Activated T-helper 2 cell treated with anti-CD3 and anti-CD28 coated beads, Interferon-gamma antibody, Interleukin-2, Interleukin-4, amounts not matched to agents 10 μg/mL and 5 μg/mL and 100 μg/mL, durations not matched to agents 14 hours and 24 hours and 36 hours (primary cell): ENCODE results near the gene MYBPHL. TPM values are rescaled to one million over a fixed set of nuclear protein-coding genes. Genes with fewer than 3 reads are reported as not detected.
A peak's percentile ranks its signal among the peaks of the same experiment; 100 is the strongest.

Experiments
- DNase-seq: peaks from one replicate; pipeline ENCODE4 v3.0.0; 2021; ENCODE audit warnings: low spot score
- H3K27ac Mint-ChIP-seq: one replicate; pipeline ENCODE4 v1.8.0; 2021; ENCODE audit warnings: mixed read lengths
- H3K27me3 Mint-ChIP-seq: one replicate; pipeline ENCODE4 v1.8.0; 2021; ENCODE audit warnings: low read depth, mixed read lengths
- H3K36me3 Mint-ChIP-seq: one replicate; pipeline ENCODE4 v1.8.0; 2021; ENCODE audit warnings: low read depth, mixed read lengths
- H3K4me1 Mint-ChIP-seq: one replicate; pipeline ENCODE4 v1.8.0; 2021; ENCODE audit warnings: low read depth, mixed read lengths
- H3K4me3 Mint-ChIP-seq: one replicate; pipeline ENCODE4 v1.8.0; 2021; ENCODE audit warnings: low read depth, mild to moderate bottlenecking, moderate library complexity, mixed read lengths
- H3K9me3 Mint-ChIP-seq: one replicate; pipeline ENCODE4 v1.8.0; 2021; ENCODE audit warnings: mixed read lengths
- intact Hi-C: fragments of 100-400 bp; cut with micrococcal nuclease; formaldehyde crosslinking; loops from one replicate; pipeline ENCODE4 v1.15.1; 2023
- total RNA-seq: library from RNA; stranded (reverse); gene quantifications from 2 replicates; pipeline ENCODE4 v1.2.3, GENCODE V29; 2022

MYBPHL gene
- total RNA-seq, 1 donor from 2014 or later = not detected

DNA sequence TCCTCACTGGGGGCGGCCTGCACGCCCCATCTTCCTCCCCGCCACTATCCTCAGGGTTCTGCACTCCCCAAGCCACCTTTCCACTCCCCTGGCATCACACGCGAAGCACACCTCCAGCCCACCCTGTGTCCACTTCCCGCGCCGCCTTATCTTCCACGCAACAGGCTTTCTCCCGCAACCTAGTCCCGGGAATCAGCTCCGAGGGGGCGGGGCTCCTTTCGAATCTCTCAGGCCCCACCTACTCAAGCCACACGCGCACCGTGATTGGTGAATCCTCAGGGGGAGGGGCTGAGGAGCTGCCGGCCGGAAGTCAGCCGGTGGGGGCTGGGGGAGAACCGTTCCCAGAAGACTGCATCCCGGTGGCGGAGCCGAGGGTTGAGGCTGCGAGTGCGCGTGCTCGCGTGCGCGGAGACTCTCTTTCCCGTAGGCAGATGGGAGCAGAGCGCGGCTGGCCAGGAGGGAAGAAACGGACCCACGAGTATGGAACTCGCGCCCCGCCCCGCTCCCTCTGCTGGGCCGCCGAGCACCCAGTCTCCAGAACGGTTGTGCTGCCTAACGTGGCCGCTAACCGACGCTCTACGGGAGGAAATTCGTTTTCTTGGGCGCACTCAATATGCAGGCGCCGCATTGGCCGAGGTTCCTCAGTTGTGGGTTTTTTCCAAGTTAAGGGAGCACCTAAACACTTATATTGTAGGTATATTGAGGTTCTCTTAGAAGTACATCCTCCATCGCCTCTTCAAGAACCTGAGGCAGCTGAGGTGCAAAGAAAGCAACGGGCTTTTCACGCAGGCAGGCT lies 23.7 kb downstream of the MYBPHL start, which contains the start of gene PSRC1:
PSRC1 (minus strand) TSS at position 194 of the 796 bp plus-strand sequence.
- peaks cover 13% of the 10 kb centered on the region for H3K36me3 Mint-ChIP-seq
- H3K27me3 Mint-ChIP-seq = peaks cover 3% of the 10 kb centered on the region
- H3K9me3 Mint-ChIP-seq = no peaks in the 10 kb centered on the region
- H3K4me3 Mint-ChIP-seq = peak within 1 kb of the TSS; percentile 93
- peaks cover 21% of the 10 kb centered on the region for H3K4me1 Mint-ChIP-seq
- intact Hi-C loops = no loop called here
- DNase-seq = peak; percentile 87
- peak within 1 kb of the TSS; percentile 79 for H3K27ac Mint-ChIP-seq

GRCh38 chr1:109282497-109282951 lies 24.3 kb downstream of the MYBPHL start:
- Mint-ChIP-seq H3K9me3 (no peaks in the 10 kb centered on the region), H3K4me3 (peak overlapping the region; percentile 93), H3K27ac (peak overlapping the region; percentile 79), H3K36me3 (peaks cover 13% of the 10 kb centered on the region), H3K4me1 (peaks cover 22% of the 10 kb centered on the region), H3K27me3 (peaks cover 3% of the 10 kb centered on the region)
- DNase-seq = no peak
- intact Hi-C loops = no loop called here

- Mint-ChIP-seq H3K4me1 (peaks cover 27% of the 10 kb centered on the region), H3K9me3 (no peaks in the 10 kb centered on the region), H3K27me3 (peaks cover 2% of the 10 kb centered on the region), H3K4me3 (peak overlapping the region; percentile 93), H3K27ac (no peak overlapping the region), H3K36me3 (peaks cover 13% of the 10 kb centered on the region)
- intact Hi-C loops = no loop called here
- DNase-seq = no peak
These were observed 24.9 kb downstream of the MYBPHL start for GRCh38 chr1:109281680-109282496.

DNA sequence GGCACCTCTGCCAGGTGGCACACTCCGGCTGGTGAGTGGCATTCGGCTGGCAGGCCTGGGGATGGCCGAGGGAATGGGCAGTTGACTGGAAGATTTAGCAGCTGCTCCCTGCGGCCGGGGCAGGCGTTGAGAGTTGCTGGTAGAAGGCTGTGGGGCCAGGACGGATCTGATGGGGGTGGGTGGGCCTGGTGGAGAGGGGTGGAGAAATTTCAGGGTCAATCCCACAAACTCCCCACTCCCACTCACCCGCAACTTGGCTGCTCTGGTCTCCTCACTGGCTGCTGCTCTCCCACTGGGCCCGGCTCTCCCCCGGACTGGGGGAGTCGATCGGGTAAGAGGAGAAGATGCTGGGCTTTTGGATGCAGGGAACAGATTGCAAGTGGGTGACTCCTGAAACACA lies 25.9 kb downstream of the MYBPHL start:
- Mint-ChIP-seq H3K9me3 (no peaks in the 10 kb centered on the region), H3K27ac (no peak overlapping the region)

DNA sequence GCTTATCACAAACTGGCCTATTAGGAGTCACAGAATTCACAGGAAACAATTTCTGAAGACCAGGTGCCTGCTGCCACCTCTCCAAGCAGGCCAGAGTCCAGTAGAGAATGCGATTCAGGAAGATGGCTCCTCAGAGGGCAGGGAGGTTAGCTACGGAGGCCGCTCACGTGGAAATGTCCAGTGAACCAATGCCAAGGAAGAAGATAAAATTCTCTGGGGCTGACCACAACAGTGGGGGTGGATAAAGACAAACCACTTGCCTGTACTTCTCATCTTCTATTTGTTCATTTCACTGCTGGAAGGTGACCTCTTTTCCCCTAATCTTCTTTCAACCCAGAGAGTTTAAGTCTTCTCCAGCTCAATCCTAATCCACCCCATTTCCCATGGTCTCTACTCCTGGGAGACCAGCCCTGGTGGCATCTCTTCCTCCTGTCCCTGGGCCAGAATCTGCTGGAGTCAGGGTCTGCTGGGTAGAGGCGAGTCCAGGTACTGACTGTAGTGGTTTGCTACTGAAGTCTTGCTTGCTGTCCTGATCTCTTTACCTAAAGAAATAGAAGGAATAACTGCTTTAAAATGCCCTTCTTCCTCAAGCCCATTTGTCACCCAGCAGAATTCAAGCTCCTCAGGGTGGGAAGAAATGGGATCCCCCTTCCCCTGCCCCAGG lies 27.1 kb downstream of the MYBPHL start:
- Mint-ChIP-seq H3K4me1 (peaks cover 27% of the 10 kb centered on the region), H3K36me3 (peaks cover 13% of the 10 kb centered on the region)
- intact Hi-C loops = no loop called here

More for the DNA sequence above, 25.9 kb downstream of the MYBPHL start:
- Mint-ChIP-seq H3K4me3 (no peak overlapping the region), H3K4me1 (peaks cover 27% of the 10 kb centered on the region), H3K27me3 (no peaks in the 10 kb centered on the region), H3K36me3 (peaks cover 13% of the 10 kb centered on the region)
- intact Hi-C loops = no loop called here
- no peak for DNase-seq

DNA sequence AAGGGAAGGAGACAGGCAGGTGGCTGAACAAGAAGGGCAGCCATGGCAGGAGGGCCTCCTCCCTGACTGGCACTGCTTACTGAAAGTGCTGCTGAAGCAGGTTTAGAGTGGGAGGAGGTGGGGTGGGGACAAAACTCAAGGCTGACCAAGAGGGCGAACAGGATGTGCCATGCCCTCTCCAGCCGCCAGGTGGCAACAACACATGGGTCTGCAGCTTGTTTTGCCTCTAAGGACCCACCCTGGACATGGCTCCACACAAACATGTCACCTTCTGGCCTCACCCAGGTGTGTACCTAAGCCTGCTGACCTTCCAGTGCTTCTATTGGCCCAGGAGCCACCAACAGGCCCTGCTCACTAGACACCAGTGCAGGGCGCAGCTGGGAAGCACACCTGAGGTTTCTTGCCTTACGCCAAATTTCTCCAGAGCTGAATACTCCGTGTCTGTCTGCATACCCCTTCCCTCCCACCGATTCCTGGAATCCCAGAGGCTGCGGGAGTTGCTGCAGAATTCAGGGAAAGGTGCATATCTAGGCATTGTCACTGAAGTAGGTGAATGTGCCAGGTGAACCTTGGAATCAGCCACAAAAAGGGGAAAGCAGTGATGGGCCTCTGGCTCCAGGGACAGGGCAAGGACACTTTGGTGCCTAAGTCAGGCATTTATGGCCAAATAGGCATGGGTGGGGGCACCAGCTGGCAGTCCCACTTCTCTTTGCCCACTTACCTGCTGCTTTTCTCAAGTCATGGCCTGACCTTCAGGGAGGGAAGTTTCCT lies 29.2 kb downstream of the MYBPHL start:
- no peaks in the 10 kb centered on the region for H3K9me3 Mint-ChIP-seq
- intact Hi-C loops = loop anchor here (1.0 to 2.0 kb wide), 2 partner anchors 122 to 255 kb away; no protein-coding TSS in a partner anchor
- peak; percentile 52 for DNase-seq
- H3K4me1 Mint-ChIP-seq = peaks cover 19% of the 10 kb centered on the region
- no peak overlapping the region for H3K4me3 Mint-ChIP-seq
- peaks cover 13% of the 10 kb centered on the region for H3K36me3 Mint-ChIP-seq
- H3K27me3 Mint-ChIP-seq = no peaks in the 10 kb centered on the region
- peak overlapping the region; percentile 46 for H3K27ac Mint-ChIP-seq

More for the DNA sequence above, 27.1 kb downstream of the MYBPHL start:
- no peak for DNase-seq
- Mint-ChIP-seq H3K27ac (no peak overlapping the region), H3K4me3 (no peak overlapping the region), H3K27me3 (no peaks in the 10 kb centered on the region), H3K9me3 (no peaks in the 10 kb centered on the region)

GRCh38 chr1:109275706-109276345 lies 31.0 kb downstream of the MYBPHL start:
- H3K36me3 Mint-ChIP-seq = peaks cover 13% of the 10 kb centered on the region
- no peak overlapping the region for H3K27ac Mint-ChIP-seq
- no peak for DNase-seq
- no peak overlapping the region for H3K4me3 Mint-ChIP-seq
- no peaks in the 10 kb centered on the region for H3K27me3 Mint-ChIP-seq
- intact Hi-C loops = loop anchor here (2.0 kb wide), 1 partner anchor 257 kb away; no protein-coding TSS in a partner anchor
- peaks cover 8% of the 10 kb centered on the region for H3K4me1 Mint-ChIP-seq
- no peaks in the 10 kb centered on the region for H3K9me3 Mint-ChIP-seq

DNA sequence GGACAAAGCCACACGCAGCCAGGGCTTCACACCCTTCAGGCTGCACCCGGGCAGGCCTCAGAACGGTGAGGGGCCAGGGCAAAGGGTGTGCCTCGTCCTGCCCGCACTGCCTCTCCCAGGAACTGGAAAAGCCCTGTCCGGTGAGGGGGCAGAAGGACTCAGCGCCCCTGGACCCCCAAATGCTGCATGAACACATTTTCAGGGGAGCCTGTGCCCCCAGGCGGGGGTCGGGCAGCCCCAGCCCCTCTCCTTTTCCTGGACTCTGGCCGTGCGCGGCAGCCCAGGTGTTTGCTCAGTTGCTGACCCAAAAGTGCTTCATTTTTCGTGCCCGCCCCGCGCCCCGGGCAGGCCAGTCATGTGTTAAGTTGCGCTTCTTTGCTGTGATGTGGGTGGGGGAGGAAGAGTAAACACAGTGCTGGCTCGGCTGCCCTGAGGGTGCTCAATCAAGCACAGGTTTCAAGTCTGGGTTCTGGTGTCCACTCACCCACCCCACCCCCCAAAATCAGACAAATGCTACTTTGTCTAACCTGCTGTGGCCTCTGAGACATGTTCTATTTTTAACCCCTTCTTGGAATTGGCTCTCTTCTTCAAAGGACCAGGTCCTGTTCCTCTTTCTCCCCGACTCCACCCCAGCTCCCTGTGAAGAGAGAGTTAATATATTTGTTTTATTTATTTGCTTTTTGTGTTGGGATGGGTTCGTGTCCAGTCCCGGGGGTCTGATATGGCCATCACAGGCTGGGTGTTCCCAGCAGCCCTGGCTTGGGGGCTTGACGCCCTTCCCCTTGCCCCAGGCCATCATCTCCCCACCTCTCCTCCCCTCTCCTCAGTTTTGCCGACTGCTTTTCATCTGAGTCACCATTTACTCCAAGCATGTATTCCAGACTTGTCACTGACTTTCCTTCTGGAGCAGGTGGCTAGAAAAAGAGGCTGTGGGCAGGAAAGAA lies 32.0 kb downstream of the MYBPHL start:
- no peak for DNase-seq
- Mint-ChIP-seq H3K27me3 (no peaks in the 10 kb centered on the region), H3K9me3 (no peaks in the 10 kb centered on the region), H3K27ac (no peak overlapping the region), H3K36me3 (peaks cover 5% of the 10 kb centered on the region), H3K4me3 (no peak overlapping the region), H3K4me1 (peaks cover 8% of the 10 kb centered on the region)
- intact Hi-C loops = no loop called here

DNA sequence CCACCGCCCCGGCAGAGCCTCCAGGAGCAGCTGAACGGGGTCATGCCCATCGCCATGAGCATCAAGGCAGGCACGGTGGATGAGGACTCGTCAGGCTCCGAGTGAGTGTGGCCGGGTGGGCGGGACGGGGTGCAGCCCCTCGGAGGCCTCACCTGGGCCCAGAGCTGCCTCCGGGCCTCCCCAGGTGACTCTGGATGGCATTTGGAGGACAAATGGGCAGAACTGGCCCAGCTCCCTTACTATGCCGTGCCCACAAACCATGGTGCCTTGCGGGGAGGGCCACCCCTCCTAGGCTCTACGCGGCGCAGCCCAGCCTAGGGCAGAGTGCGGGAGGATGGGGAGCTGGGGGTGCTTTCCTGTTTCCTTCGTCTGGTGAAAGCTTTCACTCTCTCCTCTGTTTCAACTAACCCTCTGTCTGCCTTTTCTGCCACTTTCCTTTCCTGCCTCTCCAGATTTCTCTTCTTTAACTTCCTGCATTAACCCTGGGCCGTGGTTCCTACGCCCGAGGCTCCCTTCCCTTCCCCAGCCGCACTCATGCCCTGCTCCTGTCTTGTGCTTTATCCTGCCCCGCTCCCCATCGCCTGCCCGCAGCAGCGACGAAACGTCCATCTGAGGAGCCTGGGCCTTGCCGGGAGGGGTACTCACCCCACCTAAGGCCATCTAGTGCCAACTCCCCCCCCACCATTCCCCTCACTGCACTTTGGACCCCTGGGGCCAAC lies 33.1 kb downstream of the MYBPHL start:
- no peaks in the 10 kb centered on the region for H3K36me3 Mint-ChIP-seq
- peaks cover 8% of the 10 kb centered on the region for H3K4me1 Mint-ChIP-seq
- H3K4me3 Mint-ChIP-seq = no peak overlapping the region
- H3K27me3 Mint-ChIP-seq = no peaks in the 10 kb centered on the region
- DNase-seq = no peak
- no peaks in the 10 kb centered on the region for H3K9me3 Mint-ChIP-seq
- intact Hi-C loops = no loop called here
- no peak overlapping the region for H3K27ac Mint-ChIP-seq

DNA sequence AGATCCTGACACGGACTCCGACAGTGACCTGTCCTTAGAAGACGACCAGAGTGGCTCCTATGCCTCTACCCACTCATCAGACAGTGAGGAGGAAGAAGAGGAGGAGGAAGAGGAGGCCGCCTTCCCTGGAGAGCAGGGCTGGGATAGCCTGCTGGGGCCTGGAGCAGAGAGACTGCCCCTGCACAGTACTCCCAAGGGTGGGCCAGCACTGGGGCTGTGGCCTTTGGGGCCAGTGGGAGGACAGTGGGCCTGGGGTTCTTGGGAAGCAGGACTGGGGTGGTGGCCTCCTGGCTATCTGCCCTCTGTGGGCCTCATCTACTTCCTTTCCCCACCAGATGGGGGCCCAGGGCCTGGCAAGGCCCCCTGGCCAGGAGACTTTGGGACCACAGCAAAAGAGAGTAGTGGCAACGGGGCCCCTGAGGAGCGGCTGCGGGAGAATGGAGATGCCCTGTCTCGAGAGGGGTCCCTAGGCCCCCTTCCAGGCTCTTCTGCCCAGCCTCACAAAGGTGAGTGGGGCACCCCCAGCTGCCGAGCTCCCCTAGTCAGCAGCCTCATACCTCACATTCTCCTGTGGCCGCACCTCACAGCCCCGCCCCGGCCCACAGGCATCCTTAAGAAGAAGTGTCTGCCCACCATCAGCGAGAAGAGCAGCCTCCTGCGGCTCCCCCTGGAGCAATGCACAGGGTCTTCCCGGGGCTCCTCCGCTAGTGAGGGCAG lies 33.8 kb downstream of the MYBPHL start:
- peaks cover 8% of the 10 kb centered on the region for H3K4me1 Mint-ChIP-seq
- no peaks in the 10 kb centered on the region for H3K27me3 Mint-ChIP-seq
- no peaks in the 10 kb centered on the region for H3K9me3 Mint-ChIP-seq
- DNase-seq = no peak
- intact Hi-C loops = no loop called here
- no peak overlapping the region for H3K27ac Mint-ChIP-seq
- no peak overlapping the region for H3K4me3 Mint-ChIP-seq
- H3K36me3 Mint-ChIP-seq = no peaks in the 10 kb centered on the region
